GM21576 (cell line): Measurements from ENCODE around the gene TTLL8.

Source experiments
- ATAC-seq: cut with Tn5 transposase; IDR thresholded peaks from one replicate; pipeline ENCODE4 v1.9.1; 2021; ENCODE audit warnings: mild to moderate bottlenecking, moderate library complexity; ENCODE audit not compliant: unreplicated experiment

TTLL8 gene

DNA sequence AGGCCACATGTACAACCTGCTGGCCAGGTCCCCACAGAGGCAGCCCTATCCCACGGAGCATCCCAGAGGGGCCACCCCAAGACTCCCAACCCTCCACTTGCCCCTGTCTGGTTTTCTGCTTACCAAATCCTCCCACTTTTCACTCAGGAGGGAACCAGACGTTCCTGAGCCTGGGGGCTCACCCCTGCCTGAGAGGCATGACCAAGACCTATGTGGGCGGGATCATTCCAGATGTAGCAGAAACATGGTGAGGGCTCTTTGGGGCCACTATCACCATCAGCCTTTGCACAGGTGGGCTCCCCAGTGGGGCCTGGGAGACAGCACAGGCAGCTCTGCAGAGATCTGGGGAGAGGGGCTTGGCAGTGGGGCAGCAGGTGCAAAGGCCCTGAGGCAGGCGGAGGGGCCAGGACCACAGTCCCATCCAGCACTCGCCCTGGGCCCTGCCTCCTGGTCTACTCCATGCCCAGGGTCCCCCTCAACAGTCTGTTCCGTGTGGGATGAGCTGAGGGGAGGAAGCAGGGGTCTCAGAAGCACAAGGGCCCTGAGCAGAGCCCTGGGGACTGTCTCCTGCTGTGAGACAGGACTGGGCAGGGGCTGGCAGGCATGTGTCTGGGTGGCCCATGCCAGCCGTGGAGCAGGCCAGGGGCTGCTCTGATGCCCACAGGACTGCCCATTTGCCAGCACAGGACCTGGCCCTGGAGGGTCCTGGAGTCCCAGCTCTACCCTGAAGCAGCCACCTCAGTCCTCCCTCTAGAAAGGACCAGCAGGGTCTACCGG is 88.2 kb downstream of the TTLL8 start:
- no peak for ATAC-seq

DNA sequence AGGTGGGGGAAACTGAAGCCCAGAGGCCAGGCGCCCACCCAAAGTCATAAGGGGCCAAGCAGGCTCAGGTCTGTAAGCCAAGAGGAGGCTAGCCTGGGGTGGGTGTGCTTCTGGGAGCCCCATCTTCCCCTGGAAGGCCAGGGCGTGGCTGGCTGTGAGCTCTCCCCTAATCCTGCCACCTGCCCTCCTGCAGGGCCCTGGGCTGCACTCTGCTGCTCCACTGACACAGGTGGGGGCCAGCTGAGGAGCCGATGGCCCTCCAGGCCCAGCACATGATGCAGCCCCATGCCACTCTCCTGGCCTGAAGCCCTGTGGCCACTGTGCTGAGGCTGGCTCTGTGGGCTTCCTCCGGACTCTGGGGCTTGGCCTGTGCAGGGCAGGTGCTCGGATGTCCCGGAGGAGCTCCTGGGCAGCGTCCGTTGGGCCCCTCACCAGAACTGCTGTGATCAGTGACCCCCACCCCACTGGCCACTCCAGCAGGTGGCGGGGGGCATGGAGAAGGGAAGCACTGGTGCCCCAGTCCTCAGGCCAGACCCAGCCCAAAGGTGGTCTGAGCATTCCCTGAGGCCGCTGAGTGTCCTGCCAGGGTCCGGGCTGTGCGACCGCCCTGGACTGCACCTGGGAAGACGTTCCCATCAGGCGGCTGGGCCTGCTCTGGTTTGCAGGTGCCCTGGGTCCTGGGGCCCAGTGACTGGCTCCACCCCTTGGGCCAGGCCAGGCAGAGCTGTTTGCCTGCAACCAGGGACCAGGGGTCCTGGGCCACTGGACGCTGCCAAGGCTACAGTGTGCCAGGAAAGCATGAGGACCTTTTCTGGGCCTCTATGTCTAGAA is 89.1 kb downstream of the TTLL8 start:
- no peak for ATAC-seq
